GM19438 (cell line): ENCODE data around the gene BRIP1.
"Not testable (repeated sequence)": the region's sequence is repeated elsewhere in the genome, so short reads cannot be mapped to it uniquely, and the experiment has no call there.

ENCODE experiments used
- ATAC-seq: cut with Tn5 transposase; IDR thresholded peaks from one replicate; pipeline ENCODE4 v1.9.1; 2021; ENCODE audit warnings: low read depth; ENCODE audit not compliant: unreplicated experiment

The BRIP1 gene

GRCh38 chr17:61676522-61676921 lies 186.8 kb downstream of the BRIP1 start:
- not testable (repeated sequence) for ATAC-seq

- not testable (repeated sequence) for ATAC-seq
Measured at GRCh38 chr17:61674609-61675008, 188.7 kb downstream of the BRIP1 start.

- not testable (repeated sequence) for ATAC-seq
Measured at GRCh38 chr17:61673019-61673897, 190.1 kb downstream of the BRIP1 start.

GRCh38 chr17:61672140-61672539 lies 191.2 kb downstream of the BRIP1 start:
- no peak for ATAC-seq

GRCh38 chr17:61670691-61671090 lies 192.6 kb downstream of the BRIP1 start:
- ATAC-seq = no peak

GRCh38 chr17:61669522-61669921 lies 193.8 kb downstream of the BRIP1 start:
- no peak for ATAC-seq

GRCh38 chr17:61668486-61668885 lies 194.8 kb downstream of the BRIP1 start:
- ATAC-seq = no peak

GRCh38 chr17:61666406-61667088 lies 196.8 kb downstream of the BRIP1 start:
- ATAC-seq = not testable (repeated sequence)

GRCh38 chr17:61663310-61663709 lies 200.0 kb downstream of the BRIP1 start:
- no peak for ATAC-seq

GRCh38 chr17:61662741-61663140 lies 200.6 kb downstream of the BRIP1 start:
- ATAC-seq = no peak

- no peak for ATAC-seq
Measured at GRCh38 chr17:61662186-61662585, 201.1 kb downstream of the BRIP1 start.

- no peak for ATAC-seq
Measured at GRCh38 chr17:61660746-61661485, 202.4 kb downstream of the BRIP1 start.

- no peak for ATAC-seq
Measured at GRCh38 chr17:61659437-61659836, 203.9 kb downstream of the BRIP1 start.

- ATAC-seq = no peak
Measured at GRCh38 chr17:61658183-61658582, 205.1 kb downstream of the BRIP1 start.

GRCh38 chr17:61657338-61657737 lies 206.0 kb downstream of the BRIP1 start:
- ATAC-seq = no peak

- no peak for ATAC-seq
Measured at GRCh38 chr17:61656721-61657217, 206.6 kb downstream of the BRIP1 start.

- no peak for ATAC-seq
Measured at GRCh38 chr17:61650749-61651148, 212.6 kb downstream of the BRIP1 start.

- ATAC-seq = no peak
Measured at GRCh38 chr17:61648587-61648986, 214.7 kb downstream of the BRIP1 start.

GRCh38 chr17:61647047-61647446 lies 216.3 kb downstream of the BRIP1 start:
- ATAC-seq = no peak

GRCh38 chr17:61646482-61646881 lies 216.8 kb downstream of the BRIP1 start:
- no peak for ATAC-seq

GRCh38 chr17:61645920-61646319 lies 217.4 kb downstream of the BRIP1 start:
- no peak for ATAC-seq
